Psoas muscle (tissue), 8 donors: ENCODE results near the gene CD4. TPM values are rescaled to one million over a fixed set of nuclear protein-coding genes. Genes with fewer than 3 reads are reported as not detected.

Experiments used
- ATAC-seq, 4 donors: fragments of 200-7000 bp; cut with Tn5 transposase; one replicate each; pipeline ENCODE4 v1.9.1; 2020; ENCODE audit warnings: moderate library complexity in 3 of 4, mild to moderate bottlenecking in 2 of 4
- DNase-seq, 2 donors: peaks; one replicate each; pipeline ENCODE4 v3.0.0-alpha.2; 2020
- H3K27ac ChIP-seq: fragments of 200-600 bp; one replicate; pipeline ENCODE4 v1.8.0; 2022
- H3K27me3 ChIP-seq, 3 donors: fragments of 200-600 bp in 1 of 3; one replicate each; pipeline versions ENCODE4 v1.6.1 to v1.8.0; 2013 to 2022; ENCODE audit warnings: low read length in 2 of 3, mild to moderate bottlenecking in 2 of 3, moderate library complexity in 1 of 3; ENCODE audit not compliant: insufficient read depth in 3 of 3
- H3K36me3 ChIP-seq, 2 donors: fragments of 200-600 bp in 1 of 2; one replicate each; pipeline versions ENCODE4 v1.6.1 to v1.8.0; 2013 to 2022; ENCODE audit warnings: low read depth in 1 of 2, mild to moderate bottlenecking in 1 of 2, moderate library complexity in 1 of 2; ENCODE audit not compliant: insufficient read depth in 1 of 2
- H3K4me1 ChIP-seq: fragments of 200-600 bp; one replicate; pipeline ENCODE4 v1.8.0; 2022
- H3K4me3 ChIP-seq: fragments of 200-600 bp; one replicate; pipeline ENCODE4 v1.8.0; 2022; ENCODE audit warnings: mild to moderate bottlenecking
- H3K9me3 ChIP-seq: fragments of 200-600 bp; one replicate; pipeline ENCODE4 v1.8.0; 2022
- WGBS, 3 donors: extraction: QIAGEN DNeasy Blood & Tissue Kit; methylation state at CpG; one replicate each; pipeline versions ENCODE4 v1.1.6 to v1.1.7; 2013; 5-methylcytosine and 5-hydroxymethylcytosine counted together
- intact Hi-C, 2 donors: fragments of 100-400 bp; cut with DNase I; formaldehyde crosslinking; loops; one replicate each; pipeline versions ENCODE4 v1.11.0 to v1.14.2; 2022
- polyA plus RNA-seq, 3 donors: library from polyadenylated mRNA; stranded (reverse); fragments of 200-250 nt; gene quantifications; one replicate each; pipeline ENCODE4 v1.2.3, GENCODE V29; 2013
- total RNA-seq, 4 donors: library from RNA; stranded (reverse); fragmentation: NEBNext Ultra II Directional in 2 of 4; extraction: Animal tissue kit (Norgen Biotek cat#: 25700) in 2 of 4; gene quantifications; one replicate each; pipeline versions ENCODE4 v1.2.1 to v1.2.4, GENCODE V29; 2021 to 2023
- TF ChIP-seq, protein P1 (sequence below): fragments of 200-600 bp; IDR thresholded peaks from one replicate; pipeline ENCODE4 v1.8.0; 2022; ENCODE audit warnings: antibody characterized with exemption
- donor health status: healthy with polysubstance abuse.
- donor health status: DM: no; HTN: no; CAD: no; lungs with moderate emphysema.
- donor health status: Bipolar disorder and iron deficiency.
- donor health status: healthy.
- donor health status: DM: yes; HTN: yes; CAD: no.
- donor health status: DM: no; HTN: no; CAD: no.
- donor health status: DM: no; HTN: no; CAD: no.
- donor health status: DM: yes; HTN: yes; CAD: no.

Gene CD4
- total and polyA plus RNA-seq, 7 donors: 0.47 to 4.9 (median 2.3) TPM

- ATAC-seq: no peak
- H3K27ac ChIP-seq: no peak overlapping the region
These were observed 1.3 kb downstream of the CD4 start for GRCh38 chr12:6790496-6791150.

GRCh38 chr12:6791931-6792520, 2.7 kb downstream of the CD4 start:
- peak in 1 of 4 donors; percentile 9 for ATAC-seq
- intact Hi-C loops: no loop called here
- Histone ChIP-seq H3K27me3 (peaks cover 0 to 10% (median 2%) of the 10 kb centered on the region in 3 donors), H3K9me3 (no peaks in the 10 kb centered on the region), H3K27ac (no peak overlapping the region), H3K36me3 (no peaks in the 10 kb centered on the region), H3K4me1 (no peaks in the 10 kb centered on the region), H3K4me3 (peak overlapping the region; percentile 4)
- WGBS, 3 donors: 83 to 85% (median 84%) methylated on average over 9 to 13 of the region's 13 CpGs
- no peak for DNase-seq
- TF ChIP-seq, protein P1, sequence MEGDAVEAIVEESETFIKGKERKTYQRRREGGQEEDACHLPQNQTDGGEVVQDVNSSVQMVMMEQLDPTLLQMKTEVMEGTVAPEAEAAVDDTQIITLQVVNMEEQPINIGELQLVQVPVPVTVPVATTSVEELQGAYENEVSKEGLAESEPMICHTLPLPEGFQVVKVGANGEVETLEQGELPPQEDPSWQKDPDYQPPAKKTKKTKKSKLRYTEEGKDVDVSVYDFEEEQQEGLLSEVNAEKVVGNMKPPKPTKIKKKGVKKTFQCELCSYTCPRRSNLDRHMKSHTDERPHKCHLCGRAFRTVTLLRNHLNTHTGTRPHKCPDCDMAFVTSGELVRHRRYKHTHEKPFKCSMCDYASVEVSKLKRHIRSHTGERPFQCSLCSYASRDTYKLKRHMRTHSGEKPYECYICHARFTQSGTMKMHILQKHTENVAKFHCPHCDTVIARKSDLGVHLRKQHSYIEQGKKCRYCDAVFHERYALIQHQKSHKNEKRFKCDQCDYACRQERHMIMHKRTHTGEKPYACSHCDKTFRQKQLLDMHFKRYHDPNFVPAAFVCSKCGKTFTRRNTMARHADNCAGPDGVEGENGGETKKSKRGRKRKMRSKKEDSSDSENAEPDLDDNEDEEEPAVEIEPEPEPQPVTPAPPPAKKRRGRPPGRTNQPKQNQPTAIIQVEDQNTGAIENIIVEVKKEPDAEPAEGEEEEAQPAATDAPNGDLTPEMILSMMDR: no peak

More at GRCh38 chr12:6790496-6791150, 1.3 kb downstream of the CD4 start:
- H3K27me3 ChIP-seq: peaks cover 0 to 4% (median 2%) of the 10 kb centered on the region in 3 donors
- H3K36me3 ChIP-seq: no peaks in the 10 kb centered on the region
- DNase-seq: no peak
- H3K9me3 ChIP-seq: no peaks in the 10 kb centered on the region
- TF ChIP-seq, protein P1: no peak
- no peak overlapping the region for H3K4me3 ChIP-seq
- no peaks in the 10 kb centered on the region for H3K4me1 ChIP-seq
- 86 to 89% (median 87%) methylated on average over 12 of the region's 12 CpGs for WGBS, 3 donors
- intact Hi-C loops: no loop called here

GRCh38 chr12:6792522-6793201, 3.3 kb downstream of the CD4 start:
- Histone ChIP-seq H3K4me3 (no peak overlapping the region), H3K27me3 (peaks cover 0 to 10% (median 2%) of the 10 kb centered on the region in 3 donors), H3K36me3 (no peaks in the 10 kb centered on the region), H3K4me1 (no peaks in the 10 kb centered on the region), H3K9me3 (no peaks in the 10 kb centered on the region), H3K27ac (no peak overlapping the region)
- DNase-seq (peak; percentile 39 to 63), ATAC-seq (no peak)
- 26 to 28% (median 26%) methylated on average over 12 of the region's 12 CpGs for WGBS, 3 donors
- TF ChIP-seq, protein P1: no peak
- intact Hi-C loops: no loop called here

DNA sequence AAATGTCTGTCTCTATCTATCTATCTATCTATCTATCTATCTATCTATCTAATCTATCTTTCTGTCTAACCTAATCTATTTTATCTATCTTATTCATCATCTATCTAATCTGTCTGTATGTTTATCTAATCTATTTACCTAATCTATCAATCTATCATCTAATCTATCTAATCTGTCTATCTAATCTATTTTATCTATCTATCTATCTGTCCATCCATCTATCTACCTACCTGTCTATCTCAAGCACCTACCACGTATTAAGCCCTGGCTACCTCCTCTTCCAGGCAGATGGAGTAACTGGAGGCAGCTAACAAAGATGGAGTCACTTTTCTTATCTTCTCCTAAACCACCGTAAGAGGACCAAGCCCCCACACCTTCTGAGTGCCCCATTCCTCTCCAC, 5.8 kb downstream of the CD4 start:
- intact Hi-C loops: no loop called here
- ATAC-seq (no peak), DNase-seq (no peak)
- no peaks in the 10 kb centered on the region for H3K36me3 ChIP-seq
- WGBS, 3 donors: 82 to 92% (median 85%) methylated on average over 2 of the region's 2 CpGs
- no peak overlapping the region for H3K4me3 ChIP-seq
- H3K27me3 ChIP-seq: peaks cover 0 to 10% (median 2%) of the 10 kb centered on the region in 3 donors
- H3K4me1 ChIP-seq: no peaks in the 10 kb centered on the region
- H3K9me3 ChIP-seq: no peaks in the 10 kb centered on the region
- no peak overlapping the region for H3K27ac ChIP-seq
- TF ChIP-seq, protein P1: no peak
